ENCODE results near the gene SEZ6L2. TPM values are rescaled to one million over a fixed set of nuclear protein-coding genes. Genes with fewer than 3 reads are reported as not detected.

The SEZ6L2 gene
- total and polyA plus RNA-seq, 2 of the 13 experiments (the other 11 are each of a cell fraction or from before 2014, with no cell fraction given), result 14.9 to 16.9 TPM

GRCh38 chr16:29863669-29863984 is 35.7 kb downstream of the SEZ6L2 start (continued):
- TF ChIP-seq ZNF512B (CRISPR knock-in tag; IDR thresholded peaks at IDR 0.05; ENCODE audit: borderline replicate concordance), result 0 out of 2 replicates have a peak, but pooled peaks have one; percentile 10
- no peak for TF ChIP-seq ZMYM2 (CRISPR knock-in tag; IDR thresholded peaks at IDR 0.05)
- TF ChIP-seq SRSF1 (optimal IDR thresholded peaks at IDR 0.05; ENCODE audit: low read depth, low read length), result peak; percentile 54
- 0 out of 2 replicates have a peak, but pooled peaks have one; percentile 11 for TF ChIP-seq E2F5 (CRISPR knock-in tag; conservative IDR thresholded peaks at IDR 0.05)
- TF ChIP-seq JARID2 (CRISPR knock-in tag; IDR thresholded peaks at IDR 0.05; ENCODE audit: insufficient replicate concordance), result peak; percentile 3
- no peak for TF ChIP-seq PAX8 (CRISPR knock-in tag; IDR thresholded peaks at IDR 0.05; ENCODE audit: borderline replicate concordance)

- peak within 1 kb of the TSS; percentile 91 for H3K4me2 ChIP-seq (ENCODE audit: low read depth, low read length)
- POLR2A ChIA-PET, result interaction anchor here (0.8 to 4.1 kb wide), 17 partner anchors 8 to 202 kb away, joined by 3 to 29 read pairs (median 7); partner anchors contain the start of genes ALDOA, ASPHD1, KCTD13 and MVP
- H3K9ac ChIP-seq (ENCODE audit: insufficient read depth, low read depth, low read length), result peak within 1 kb of the TSS; percentile 93
- H3K9me3 ChIP-seq (ENCODE audit: low read length), result no peaks in the 10 kb centered on the region
- BruUV-seq (replicated peaks), result TSS peak; percentile 77
- DNase-seq (ENCODE audit: low spot score) (peak; percentile 97), ATAC-seq (peak; percentile 94), FAIRE-seq (peak; percentile 95)
- 0% methylated on average over 30 of the region's 57 CpGs for WGBS (ENCODE audit: low lambda C conversion rate)
- peaks cover 37% of the 10 kb centered on the region for H3K4me1 ChIP-seq (ENCODE audit: insufficient read depth, low read length)
- H4K20me1 ChIP-seq (ENCODE audit: insufficient read depth, low read length), result no peaks in the 10 kb centered on the region; the same call in 1 of the 2 replicates
- intact Hi-C loops (cut with micrococcal nuclease; ENCODE audit: unreplicated experiment), result loop anchor here (1.0 to 5.0 kb wide), 4 partner anchors 30 to 99 kb away; partner anchors contain the start of genes ASPHD1 and TMEM219
- H3K79me2 ChIP-seq (ENCODE audit: insufficient read depth, low read length), result peaks cover 13% of the 10 kb centered on the region
- CTCF ChIA-PET (ENCODE audit: low intra/inter-chr PET ratio, low total read pairs), result interaction anchor here (0.7 to 0.9 kb wide), 2 partner anchors 142 to 161 kb away, joined by 3 read pairs; no protein-coding TSS in a partner anchor
- peaks cover 6 to 13% of the 10 kb centered on the region in 2 experiments; a peak in 4 of 5 replicates for H3K36me3 ChIP-seq (replicated peaks in 1 of 2; ENCODE audit: control insufficient read depth in 1 of 2, insufficient read depth in 2 of 2, low read length in 2 of 2)
- peak within 1 kb of the TSS; percentile 95 for H2AFZ ChIP-seq (ENCODE audit: low read length)
- H3K27ac ChIP-seq (ENCODE audit: extremely low read length, insufficient read depth, low read length), result peak within 1 kb of the TSS; percentile 97
- in situ Hi-C loops (cut with HindIII; ENCODE audit: extremely low pct_ligation_motif_present, low pct_unique_long_range_greater_than_20kb), result loop anchor here (10.0 kb wide), 1 partner anchor 142 kb away; no protein-coding TSS in a partner anchor
- peak within 1 kb of the TSS; percentile 85 to 95 (median 88) for H3K4me3 ChIP-seq (replicated peaks in 1 of 3; ENCODE audit: insufficient read depth in 1 of 3, low read depth in 2 of 3, low read length in 3 of 3)
- H3K27me3 ChIP-seq (ENCODE audit: control insufficient read depth in 1 of 2, insufficient read depth in 2 of 2, low read length in 2 of 2), result no peaks in the 10 kb centered on the region; a peak in 1 of 5 replicates
- TF ChIP-seq MAFK (conservative IDR thresholded peaks at IDR 0.05 in 1 of 2, IDR thresholded peaks at IDR 0.05 in 1 of 2; ENCODE audit: low read length in 2 of 2) (no peak), NFKB2 (CRISPR knock-in tag; IDR thresholded peaks at IDR 0.05; ENCODE audit: borderline replicate concordance) (no peak; the same call in none of the 2 replicates), MAFF (IDR thresholded peaks at IDR 0.05; ENCODE audit: low read depth, low read length) (no peak), ZNF720 (CRISPR knock-in tag; IDR thresholded peaks at IDR 0.05) (no peak), HMG20B (CRISPR knock-in tag; conservative IDR thresholded peaks at IDR 0.05) (peak; percentile 71; the same call in 1 of the 2 replicates), ZNF576 (CRISPR knock-in tag; IDR thresholded peaks at IDR 0.05) (no peak), HCFC1 (IDR thresholded peaks at IDR 0.05; ENCODE audit: low read depth, low read length) (peak; percentile 73), ZNF513 (CRISPR knock-in tag; conservative IDR thresholded peaks at IDR 0.05) (0 out of 2 replicates have a peak, but pooled peaks have one; percentile 89), DDIT3 (CRISPR knock-in tag; IDR thresholded peaks at IDR 0.05) (no peak), ZMYM2 (CRISPR knock-in tag; IDR thresholded peaks at IDR 0.05) (no peak)
These were observed 36.3 kb downstream of the SEZ6L2 start, which contains the start of gene CDIPT for GRCh38 chr16:29862884-29863668. TSS of gene CDIPT (minus strand) at chr16:29863226. CDS start at chr16:29862857, 369 bp downstream.

All from HepG2 (cell line).